SH-SY5Y (cell line): ENCODE results near the gene TBL3.

Source experiments
- GATA2 ChIP-seq: IDR thresholded peaks from 2 replicates; pipeline ENCODE4 v1.6.1; 2011; ENCODE audit warnings: mild to moderate bottlenecking, low read depth, low read length
- GATA3 ChIP-seq: IDR thresholded peaks from 2 replicates; pipeline ENCODE4 v1.6.1; 2011; ENCODE audit warnings: low read depth, mild to moderate bottlenecking, low read length, moderate library complexity

DNA sequence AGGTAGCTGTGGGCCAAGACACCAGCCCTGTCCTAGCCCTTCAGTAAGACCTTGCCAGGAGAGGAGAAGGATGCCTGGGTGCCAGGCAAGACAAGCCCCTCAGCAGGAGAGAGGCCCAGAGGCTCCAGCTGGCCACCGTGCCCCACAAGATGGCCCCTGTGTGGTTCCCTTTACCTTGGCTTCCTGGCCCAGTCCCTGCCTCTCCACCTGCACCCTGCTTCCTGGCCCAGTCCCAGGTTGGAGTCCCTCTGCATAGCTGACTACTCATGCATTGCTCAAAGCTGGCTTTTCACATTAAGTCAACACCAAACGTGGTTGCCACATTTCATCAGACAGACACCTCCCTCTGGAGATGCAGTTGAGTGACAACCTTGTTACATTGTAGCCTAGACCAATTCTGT lies 21.9 kb downstream of the TBL3 start:
- TF ChIP-seq GATA2 (no peak), GATA3 (no peak)
